Left ventricle myocardium inferior (tissue), 1 donor: ENCODE measurements around the gene SRGN. TPM values are rescaled to one million over a fixed set of nuclear protein-coding genes. Genes with fewer than 3 reads are reported as not detected.

Experiments
- DNase-seq: peaks from one replicate; pipeline ENCODE4 v3.0.0-alpha.2; 2020
- H3K27ac ChIP-seq: fragments of 200-600 bp; replicated peaks from 2 replicates; pipeline ENCODE4 v1.8.0; 2021
- H3K27me3 ChIP-seq: fragments of 200-600 bp; 2 replicates; pipeline ENCODE4 v1.8.0; 2021; ENCODE audit warnings: low read depth
- H3K36me3 ChIP-seq: fragments of 200-600 bp; 2 replicates; pipeline ENCODE4 v1.8.0; 2021
- H3K4me1 ChIP-seq: fragments of 200-600 bp; 2 replicates; pipeline ENCODE4 v1.8.0; 2021
- H3K4me3 ChIP-seq: fragments of 200-600 bp; 2 replicates; pipeline ENCODE4 v1.8.0; 2021; ENCODE audit warnings: mild to moderate bottlenecking, moderate library complexity
- H3K9me3 ChIP-seq: fragments of 200-600 bp; replicated peaks from 2 replicates; pipeline ENCODE4 v1.8.0; 2021
- intact Hi-C: fragments of 100-400 bp; cut with micrococcal nuclease; formaldehyde crosslinking; loops from one replicate; pipeline ENCODE4 v1.11.0; 2022
- total RNA-seq: library from RNA; stranded (reverse); fragmentation: NEBNext Ultra II Directional; extraction: Animal tissue kit (Norgen Biotek cat#: 25700); gene quantifications from one replicate; pipeline ENCODE4 v1.2.1, GENCODE V29; 2021
- TF ChIP-seq, protein P1 (sequence below): fragments of 200-600 bp; IDR thresholded peaks from 2 replicates; pipeline ENCODE4 v1.8.0; 2021; ENCODE audit warnings: antibody characterized with exemption, mild to moderate bottlenecking, borderline replicate concordance
- donor health status: DM: no; HTN: yes; CAD: no; lungs with severe emphysema.

The SRGN gene
- total RNA-seq, 1 donor from 2014 or later: 37.2 TPM

DNA sequence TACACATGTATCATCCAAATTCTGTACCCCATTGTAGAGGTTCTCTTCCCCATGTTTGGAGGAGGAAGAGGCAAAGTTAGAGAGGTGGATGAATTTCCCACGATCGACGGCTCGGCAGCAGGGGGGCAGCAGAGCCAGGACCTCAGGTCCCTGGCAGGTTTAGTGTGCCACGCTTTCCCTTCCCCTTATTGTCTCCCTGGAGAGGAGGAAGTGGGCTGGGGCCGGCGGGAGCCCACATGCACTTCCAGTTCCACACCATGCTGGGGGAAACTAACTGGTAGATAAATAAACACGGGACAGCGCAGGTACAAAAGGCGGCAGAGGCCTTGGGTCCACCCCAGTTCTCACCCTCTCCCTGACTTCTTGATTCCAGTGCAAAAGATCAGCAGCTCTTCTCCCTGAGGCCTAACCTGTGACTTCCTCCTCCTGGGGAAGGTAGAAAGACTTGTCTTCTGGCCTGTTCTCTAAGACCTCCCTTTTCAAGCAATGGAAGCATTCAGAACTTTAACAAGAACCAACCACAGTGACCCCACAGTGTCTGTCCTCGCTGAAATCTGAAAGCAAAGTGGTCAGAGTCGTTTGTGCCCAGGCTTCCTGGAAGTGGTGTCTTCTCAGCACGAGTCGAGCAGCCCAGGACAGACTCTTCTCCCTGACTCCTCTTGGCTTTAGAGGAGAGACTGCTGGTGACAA is 30.5 kb upstream of the SRGN start:
- H3K4me3 ChIP-seq: no peak overlapping the region
- H3K27ac ChIP-seq: peak overlapping the region; percentile 80
- no peaks in the 10 kb centered on the region for H3K9me3 ChIP-seq
- TF ChIP-seq, protein P1, sequence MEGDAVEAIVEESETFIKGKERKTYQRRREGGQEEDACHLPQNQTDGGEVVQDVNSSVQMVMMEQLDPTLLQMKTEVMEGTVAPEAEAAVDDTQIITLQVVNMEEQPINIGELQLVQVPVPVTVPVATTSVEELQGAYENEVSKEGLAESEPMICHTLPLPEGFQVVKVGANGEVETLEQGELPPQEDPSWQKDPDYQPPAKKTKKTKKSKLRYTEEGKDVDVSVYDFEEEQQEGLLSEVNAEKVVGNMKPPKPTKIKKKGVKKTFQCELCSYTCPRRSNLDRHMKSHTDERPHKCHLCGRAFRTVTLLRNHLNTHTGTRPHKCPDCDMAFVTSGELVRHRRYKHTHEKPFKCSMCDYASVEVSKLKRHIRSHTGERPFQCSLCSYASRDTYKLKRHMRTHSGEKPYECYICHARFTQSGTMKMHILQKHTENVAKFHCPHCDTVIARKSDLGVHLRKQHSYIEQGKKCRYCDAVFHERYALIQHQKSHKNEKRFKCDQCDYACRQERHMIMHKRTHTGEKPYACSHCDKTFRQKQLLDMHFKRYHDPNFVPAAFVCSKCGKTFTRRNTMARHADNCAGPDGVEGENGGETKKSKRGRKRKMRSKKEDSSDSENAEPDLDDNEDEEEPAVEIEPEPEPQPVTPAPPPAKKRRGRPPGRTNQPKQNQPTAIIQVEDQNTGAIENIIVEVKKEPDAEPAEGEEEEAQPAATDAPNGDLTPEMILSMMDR: peak; percentile 33
- intact Hi-C loops: no loop called here
- DNase-seq: peak; percentile 58
- H3K36me3 ChIP-seq: no peaks in the 10 kb centered on the region
- H3K27me3 ChIP-seq: no peaks in the 10 kb centered on the region
- peaks cover 51% of the 10 kb centered on the region for H3K4me1 ChIP-seq

GRCh38 chr10:69057951-69058297 is 30.0 kb upstream of the SRGN start:
- no peak for DNase-seq
- Histone ChIP-seq H3K4me3 (no peak overlapping the region), H3K4me1 (peaks cover 52% of the 10 kb centered on the region)

DNA sequence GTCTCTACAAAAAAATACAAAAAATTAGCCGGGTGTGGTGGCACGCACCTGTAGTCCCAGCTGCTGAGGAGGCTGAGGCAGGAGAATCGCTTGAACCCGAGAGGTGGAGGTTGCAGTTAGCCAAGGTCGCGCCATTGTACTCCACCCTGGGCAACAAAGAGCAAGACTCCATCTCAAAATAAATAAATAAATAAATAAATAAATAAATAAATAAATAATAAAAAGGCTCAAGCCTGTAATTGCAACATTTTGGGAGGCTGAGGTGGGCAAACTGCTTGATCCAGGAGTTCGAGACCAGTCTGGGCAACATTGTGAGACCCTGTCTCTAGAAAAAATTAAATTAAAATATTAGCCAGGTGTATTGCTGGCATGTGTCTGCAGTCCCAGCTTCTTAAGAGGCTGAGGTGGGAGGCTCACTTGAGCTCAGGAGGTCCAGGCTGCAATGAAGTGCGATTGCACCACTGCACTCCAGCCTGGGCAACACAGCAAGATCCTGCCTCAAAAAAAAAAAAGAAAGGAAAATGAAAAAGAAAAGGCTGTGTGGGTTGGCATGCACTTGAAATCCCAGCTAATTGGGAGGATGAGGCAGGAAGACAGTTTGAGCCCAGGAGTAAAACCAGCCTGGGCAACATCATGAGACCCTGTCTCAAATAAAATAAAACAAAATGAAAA is 27.6 kb upstream of the SRGN start:
- intact Hi-C loops: no loop called here
- H3K27ac ChIP-seq: peak overlapping the region; percentile 93
- H3K27me3 ChIP-seq: no peaks in the 10 kb centered on the region
- no peaks in the 10 kb centered on the region for H3K9me3 ChIP-seq
- no peaks in the 10 kb centered on the region for H3K36me3 ChIP-seq
- TF ChIP-seq, protein P1: no peak
- DNase-seq: no peak
- peaks cover 58% of the 10 kb centered on the region for H3K4me1 ChIP-seq
- no peak overlapping the region for H3K4me3 ChIP-seq

More at GRCh38 chr10:69057951-69058297, 30.0 kb upstream of the SRGN start:
- TF ChIP-seq, protein P1: no peak
- Histone ChIP-seq H3K27ac (peak overlapping the region; percentile 80), H3K36me3 (no peaks in the 10 kb centered on the region), H3K27me3 (no peaks in the 10 kb centered on the region), H3K9me3 (no peaks in the 10 kb centered on the region)
- intact Hi-C loops: no loop called here

GRCh38 chr10:69061305-69062161 is 26.4 kb upstream of the SRGN start:
- TF ChIP-seq, protein P1: no peak
- intact Hi-C loops: no loop called here
- peak overlapping the region; percentile 33 for H3K4me3 ChIP-seq

DNA sequence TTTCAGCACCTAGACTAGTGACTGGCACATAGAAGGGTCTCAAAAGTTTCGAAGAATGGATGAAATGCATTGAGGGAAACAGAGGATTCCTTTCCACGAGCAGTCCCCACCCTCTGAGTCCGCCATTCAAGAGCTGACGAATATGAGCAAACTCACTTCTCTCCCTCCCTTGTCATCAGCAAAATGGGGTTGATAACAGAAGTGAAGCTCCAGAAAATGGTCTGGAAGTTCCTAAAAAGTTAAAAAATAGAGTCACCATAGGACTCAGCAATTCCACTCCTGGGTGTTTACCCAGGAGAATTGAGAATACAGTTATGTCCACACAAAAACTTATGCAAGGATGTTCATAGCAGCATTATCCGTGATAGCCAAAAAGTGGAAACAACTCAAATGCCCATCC is 25.0 kb upstream of the SRGN start:
- H3K27me3 ChIP-seq: no peaks in the 10 kb centered on the region
- intact Hi-C loops: no loop called here
- H3K27ac ChIP-seq: peak overlapping the region; percentile 93
- no peak for DNase-seq
- no peaks in the 10 kb centered on the region for H3K36me3 ChIP-seq
- no peak overlapping the region for H3K4me3 ChIP-seq
- H3K4me1 ChIP-seq: peaks cover 45% of the 10 kb centered on the region
- H3K9me3 ChIP-seq: no peaks in the 10 kb centered on the region
- TF ChIP-seq, protein P1: no peak

More at GRCh38 chr10:69061305-69062161, 26.4 kb upstream of the SRGN start:
- H3K27me3 ChIP-seq: no peaks in the 10 kb centered on the region
- no peaks in the 10 kb centered on the region for H3K36me3 ChIP-seq
- H3K9me3 ChIP-seq: no peaks in the 10 kb centered on the region
- peak overlapping the region; percentile 93 for H3K27ac ChIP-seq
- peaks cover 58% of the 10 kb centered on the region for H3K4me1 ChIP-seq
- DNase-seq: peak; percentile 60
